H9 (cell line): ENCODE data around the gene DUX4. TPM values are rescaled to one million over a fixed set of nuclear protein-coding genes. Genes with fewer than 3 reads are reported as not detected.
"Not testable (repeated sequence)": the region's sequence is repeated elsewhere in the genome, so short reads cannot be mapped to it uniquely, and the experiment has no call there.

Experiments used
- DNase-seq: peaks from one replicate; pipeline ENCODE4 v3.0.0-alpha.2; 2017
- H2AFZ ChIP-seq: one replicate; pipeline ENCODE4 v1.6.1; 2013; ENCODE audit warnings: mild to moderate bottlenecking, low read length, control low read depth, moderate library complexity
- H2AK5ac ChIP-seq: 2 replicates; pipeline ENCODE4 v1.6.1; 2013; ENCODE audit warnings: low read length, control low read depth, mixed read lengths; ENCODE audit not compliant: insufficient read length
- H2BK120ac ChIP-seq: one replicate; pipeline ENCODE4 v1.6.1; 2013; ENCODE audit warnings: low read depth, mild to moderate bottlenecking, low read length, control low read depth, inconsistent platforms; ENCODE audit not compliant: poor library complexity, severe bottlenecking
- H2BK12ac ChIP-seq: 2 replicates; pipeline ENCODE4 v1.6.1; 2013; ENCODE audit warnings: low read length, control low read depth, mixed read lengths, low read depth; ENCODE audit not compliant: insufficient read length
- H2BK15ac ChIP-seq: 2 replicates; pipeline ENCODE4 v1.6.1; 2013; ENCODE audit warnings: low read depth, low read length, control low read depth
- H2BK20ac ChIP-seq: one replicate; pipeline ENCODE4 v1.6.1; 2013; ENCODE audit warnings: low read depth, mild to moderate bottlenecking, low read length, control low read depth, inconsistent platforms; ENCODE audit not compliant: poor library complexity, severe bottlenecking
- H2BK5ac ChIP-seq: 2 replicates; pipeline ENCODE4 v1.6.1; 2013; ENCODE audit warnings: low read length, control low read depth, mixed read lengths; ENCODE audit not compliant: insufficient read length
- H3K14ac ChIP-seq: 2 replicates; pipeline ENCODE4 v1.6.1; 2013; ENCODE audit warnings: low read length, control low read depth; ENCODE audit not compliant: insufficient read depth
- H3K18ac ChIP-seq: 2 replicates; pipeline ENCODE4 v1.6.1; 2013; ENCODE audit warnings: low read depth, mild to moderate bottlenecking, mixed read lengths, low read length, control low read depth; ENCODE audit not compliant: insufficient read length
- H3K23ac ChIP-seq: 2 replicates; pipeline ENCODE4 v1.6.1; 2013; ENCODE audit warnings: low read length, control low read depth, mixed read lengths, low read depth; ENCODE audit not compliant: insufficient read length
- H3K23me2 ChIP-seq: 2 replicates; pipeline ENCODE4 v1.6.1; 2013; ENCODE audit warnings: low read depth, mild to moderate bottlenecking, mixed read lengths, low read length, control low read depth; ENCODE audit not compliant: insufficient read length, poor library complexity, severe bottlenecking
- H3K27ac ChIP-seq: 2 replicates; pipeline ENCODE4 v1.5.1; 2013; ENCODE audit warnings: low read length, control low read depth, mixed read lengths, low read depth; ENCODE audit not compliant: insufficient read length
- H3K27me3 ChIP-seq: 2 replicates; pipeline ENCODE4 v1.6.1; 2013; ENCODE audit warnings: low read length, control low read depth, inconsistent platforms; ENCODE audit not compliant: insufficient read depth
- H3K4ac ChIP-seq: 2 replicates; pipeline ENCODE4 v1.6.1; 2013; ENCODE audit warnings: low read depth, mild to moderate bottlenecking, control low read depth, inconsistent platforms, low read length, moderate library complexity
- H3K4me1 ChIP-seq: 2 replicates; pipeline ENCODE4 v1.6.1; 2013; ENCODE audit warnings: low read length, control low read depth, inconsistent platforms; ENCODE audit not compliant: insufficient read depth
- H3K4me2 ChIP-seq: 2 replicates; pipeline ENCODE4 v1.6.1; 2013; ENCODE audit warnings: low read length, control low read depth, mixed read lengths; ENCODE audit not compliant: insufficient read length, insufficient read depth
- H3K56ac ChIP-seq: 2 replicates; pipeline ENCODE4 v1.6.1; 2013; ENCODE audit warnings: low read depth, mild to moderate bottlenecking, mixed read lengths, low read length, control low read depth; ENCODE audit not compliant: insufficient read length
- H3K79me1 ChIP-seq: 2 replicates; pipeline ENCODE4 v1.6.1; 2013; ENCODE audit warnings: low read depth, mild to moderate bottlenecking, moderate library complexity, low read length, control low read depth, inconsistent platforms; ENCODE audit not compliant: insufficient read depth, poor library complexity, severe bottlenecking
- H3K79me2 ChIP-seq: 2 replicates; pipeline ENCODE4 v1.6.1; 2013; ENCODE audit warnings: low read length, control low read depth, inconsistent platforms; ENCODE audit not compliant: insufficient read depth
- H3K9ac ChIP-seq: 2 replicates; pipeline ENCODE4 v1.6.1; 2013; ENCODE audit warnings: low read length, control low read depth, mixed read lengths; ENCODE audit not compliant: insufficient read length; ENCODE audit errors: extremely low read depth
- H3K9me3 ChIP-seq: one replicate; pipeline ENCODE4 v1.6.1; 2013; ENCODE audit warnings: low read depth, low read length, inconsistent platforms; ENCODE audit not compliant: control insufficient read depth
- H3T11ph ChIP-seq: one replicate; pipeline ENCODE4 v1.6.1; 2013; ENCODE audit warnings: mild to moderate bottlenecking, low read length, control low read depth, inconsistent platforms
- H4K20me1 ChIP-seq: one replicate; pipeline ENCODE4 v1.6.1; 2013; ENCODE audit not compliant: control insufficient read depth, insufficient read length, insufficient read depth
- H4K5ac ChIP-seq: 2 replicates; pipeline ENCODE4 v1.6.1; 2013; ENCODE audit warnings: low read depth, mild to moderate bottlenecking, mixed read lengths, low read length, control low read depth; ENCODE audit not compliant: insufficient read length
- H4K8ac ChIP-seq: replicated peaks from 2 replicates; pipeline ENCODE4 v1.6.1; 2013; ENCODE audit warnings: low read length, control low read depth, mixed read lengths, low read depth; ENCODE audit not compliant: insufficient read length
- H4K91ac ChIP-seq: 2 replicates; pipeline ENCODE4 v1.6.1; 2013; ENCODE audit warnings: low read depth, mild to moderate bottlenecking, moderate library complexity, mixed read lengths, low read length, control low read depth; ENCODE audit not compliant: insufficient read length
- H3K27ac Mint-ChIP-seq, 3 experiments: 2 replicates in 2 of 3; 3 replicates in 1 of 3; pipeline ENCODE4 v1.8.0; 2020 to 2021; ENCODE audit warnings: mixed read lengths in 3 of 3, mild to moderate bottlenecking in 1 of 3, moderate library complexity in 1 of 3
- H3K27me3 Mint-ChIP-seq: 2 replicates; pipeline ENCODE4 v1.8.0; 2021; ENCODE audit warnings: low read depth, mild to moderate bottlenecking, moderate library complexity, mixed read lengths
- H3K36me3 Mint-ChIP-seq, 3 experiments: 2 replicates in 2 of 3; 3 replicates in 1 of 3; pipeline ENCODE4 v1.8.0; 2020 to 2021; ENCODE audit warnings: low read depth in 3 of 3, mixed read lengths in 3 of 3; ENCODE audit not compliant: insufficient read depth in 1 of 3
- H3K4me1 Mint-ChIP-seq, 2 experiments: 2 replicates each; pipeline ENCODE4 v1.8.0; 2020; ENCODE audit warnings: mixed read lengths in 2 of 2
- H3K4me3 Mint-ChIP-seq, 2 experiments: 2 replicates in 1 of 2; 3 replicates in 1 of 2; pipeline ENCODE4 v1.8.0; 2020 to 2021; ENCODE audit warnings: mild to moderate bottlenecking in 2 of 2, mixed read lengths in 2 of 2, moderate library complexity in 1 of 2
- H3K9me3 Mint-ChIP-seq, 2 experiments: 2 replicates in 1 of 2; 3 replicates in 1 of 2; pipeline ENCODE4 v1.8.0; 2020; ENCODE audit warnings: mild to moderate bottlenecking in 2 of 2, mixed read lengths in 2 of 2, moderate library complexity in 1 of 2
- WGBS: extraction: QIAGEN DNeasy Blood & Tissue Kit; methylation state at CpG from one replicate; pipeline ENCODE4 v1.1.7; 2013; ENCODE audit warnings: missing lambda C conversion rate, low lambda C conversion rate, mixed read lengths; ENCODE audit not compliant: insufficient read length; ENCODE audit errors: extremely low coverage; 5-methylcytosine and 5-hydroxymethylcytosine counted together
- long read RNA-seq: library from polyadenylated mRNA; unstranded; transcript quantifications from one replicate; pipeline ENCODE4 v2.0.0, GENCODE V29; 2020
- total RNA-seq: library from RNA; stranded (reverse); gene quantifications from 2 replicates; pipeline ENCODE4 v1.2.1, GENCODE V29; 2021

The DUX4 gene
- total RNA-seq, result not detected in 2 replicates
- long read RNA-seq, result 0 reads

DNA sequence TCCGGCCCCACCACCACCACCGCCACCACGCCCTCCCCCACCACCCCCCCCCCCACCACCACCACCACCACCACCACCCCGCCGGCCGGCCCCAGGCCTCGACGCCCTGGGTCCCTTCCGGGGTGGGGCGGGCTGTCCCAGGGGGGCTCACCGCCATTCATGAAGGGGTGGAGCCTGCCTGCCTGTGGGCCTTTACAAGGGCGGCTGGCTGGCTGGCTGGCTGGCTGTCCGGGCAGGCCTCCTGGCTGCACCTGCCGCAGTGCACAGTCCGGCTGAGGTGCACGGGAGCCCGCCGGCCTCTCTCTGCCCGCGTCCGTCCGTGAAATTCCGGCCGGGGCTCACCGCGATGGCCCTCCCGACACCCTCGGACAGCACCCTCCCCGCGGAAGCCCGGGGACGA is at the start of gene DUX4:
TSS of gene DUX4 (plus strand) at position 347 of the 400 bp plus-strand sequence. CDS start at position 347, 0 bp downstream.
- not testable (repeated sequence) for H3K9me3 ChIP-seq, H3K27ac ChIP-seq, H3T11ph ChIP-seq, H3K23ac ChIP-seq, H2BK5ac ChIP-seq, H3K56ac ChIP-seq, H3K27ac Mint-ChIP-seq, H2BK120ac ChIP-seq, DNase-seq, H2BK15ac ChIP-seq, H3K4ac ChIP-seq, H3K27me3 ChIP-seq, H3K23me2 ChIP-seq, H3K9me3 Mint-ChIP-seq, H3K36me3 Mint-ChIP-seq, H3K27me3 Mint-ChIP-seq, H4K91ac ChIP-seq, H4K8ac ChIP-seq, H3K14ac ChIP-seq, H3K4me1 Mint-ChIP-seq, H3K4me1 ChIP-seq, H3K79me1 ChIP-seq, H2AK5ac ChIP-seq, H2BK20ac ChIP-seq, H2BK12ac ChIP-seq, H4K5ac ChIP-seq, H4K20me1 ChIP-seq, H3K4me2 ChIP-seq, H3K4me3 Mint-ChIP-seq, H3K79me2 ChIP-seq, H3K9ac ChIP-seq, H2AFZ ChIP-seq, H3K18ac ChIP-seq
- WGBS, result no CpG with 5 or more reads among the region's 32 CpGs

DNA sequence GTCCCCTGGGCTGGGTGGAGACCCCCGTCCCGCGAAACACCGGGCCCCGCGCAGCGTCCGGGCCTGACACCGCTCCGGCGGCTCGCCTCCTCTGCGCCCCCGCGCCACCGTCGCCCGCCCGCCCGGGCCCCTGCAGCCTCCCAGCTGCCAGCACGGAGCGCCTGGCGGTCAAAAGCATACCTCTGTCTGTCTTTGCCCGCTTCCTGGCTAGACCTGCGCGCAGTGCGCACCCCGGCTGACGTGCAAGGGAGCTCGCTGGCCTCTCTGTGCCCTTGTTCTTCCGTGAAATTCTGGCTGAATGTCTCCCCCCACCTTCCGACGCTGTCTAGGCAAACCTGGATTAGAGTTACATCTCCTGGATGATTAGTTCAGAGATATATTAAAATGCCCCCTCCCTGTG is 1.9 kb downstream of the DUX4 start:
- not testable (repeated sequence) for H4K91ac ChIP-seq, H2BK12ac ChIP-seq, H3K4me1 Mint-ChIP-seq, H4K20me1 ChIP-seq, H3K4ac ChIP-seq, H3K27me3 ChIP-seq, H3K18ac ChIP-seq, H3K23ac ChIP-seq, H3K56ac ChIP-seq, H3K4me3 Mint-ChIP-seq, H2BK20ac ChIP-seq, H3K27ac ChIP-seq, H3K27ac Mint-ChIP-seq, H3K4me1 ChIP-seq, H3K9ac ChIP-seq, H4K5ac ChIP-seq, H3K79me2 ChIP-seq, H3T11ph ChIP-seq, H3K23me2 ChIP-seq, H2BK120ac ChIP-seq, H3K27me3 Mint-ChIP-seq, H3K36me3 Mint-ChIP-seq, DNase-seq, H2BK5ac ChIP-seq, H2AFZ ChIP-seq, H3K14ac ChIP-seq, H4K8ac ChIP-seq, H3K4me2 ChIP-seq, H2BK15ac ChIP-seq, H2AK5ac ChIP-seq, H3K79me1 ChIP-seq
- H3K9me3 Mint-ChIP-seq, result peaks cover 16 to 18% of the 10 kb centered on the region in 2 experiments
- no CpG with 5 or more reads among the region's 33 CpGs for WGBS
- peaks cover 16% of the 10 kb centered on the region for H3K9me3 ChIP-seq
